ENCODE data around the gene DAB2IP.

DNA sequence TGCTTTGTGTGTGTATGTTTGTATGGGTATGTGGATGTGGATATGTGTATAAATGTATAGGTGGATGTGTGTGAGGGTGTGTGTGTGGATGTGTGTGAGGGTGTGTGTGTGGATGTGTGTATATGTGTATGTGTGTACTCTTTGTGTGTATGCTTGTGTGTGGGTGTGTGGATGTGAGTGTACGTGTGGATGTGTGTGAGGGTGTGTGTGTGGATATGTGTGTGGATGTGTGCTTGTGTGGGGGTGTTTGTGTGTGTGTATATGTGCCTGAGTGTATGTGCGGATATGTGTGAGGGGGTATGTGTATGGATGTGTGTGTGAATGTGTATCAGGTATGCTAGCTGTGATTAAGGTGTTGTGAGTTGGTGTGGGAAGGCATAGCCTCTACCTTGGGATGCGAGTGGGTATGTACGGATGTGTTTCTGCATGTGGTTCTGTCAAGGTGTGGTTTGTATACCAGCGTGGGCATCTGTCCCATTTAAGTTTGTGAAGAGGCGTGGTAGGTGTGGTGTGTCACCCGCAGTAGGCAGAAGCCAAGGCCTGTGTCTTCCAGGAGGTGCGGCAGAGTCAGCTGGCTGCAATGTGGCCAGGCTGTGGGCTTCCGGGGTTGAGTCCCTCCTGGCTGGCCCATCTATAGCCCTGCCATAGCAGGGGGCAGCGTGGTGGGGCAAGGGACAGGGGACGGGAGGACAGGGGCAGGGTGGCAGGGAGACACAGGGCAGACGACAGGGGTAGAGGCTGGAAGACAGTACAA, 155.8 kb downstream of the DAB2IP start:
- TF ChIP-seq BHLHE40 (IDR thresholded peaks at IDR 0.05; ENCODE audit: borderline replicate concordance) (no peak), FOXA1 (IDR thresholded peaks at IDR 0.05) (no peak)
